Astrocyte (in vitro differentiated cells and primary cell): ENCODE data around the gene OXSM. TPM values are rescaled to one million over a fixed set of nuclear protein-coding genes. Genes with fewer than 3 reads are reported as not detected.
A peak's percentile ranks its signal among the peaks of the same experiment; 100 is the strongest.

ENCODE experiments used
- DNase-seq: peaks from one replicate; pipeline ENCODE4 v3.0.0-alpha.2; 2010; ENCODE audit warnings: low read depth
- FAIRE-seq: peaks from 2 replicates; lab custom pipeline; 2011; peaks lifted over from hg19 to GRCh38; lab: Jason Lieb, UNC
- H2AFZ ChIP-seq: 2 replicates; pipeline ENCODE4 v1.6.0; 2012; ENCODE audit warnings: low read depth, low read length, inconsistent platforms
- H3K27ac ChIP-seq: 2 replicates; pipeline ENCODE4 v1.5.1; 2011; ENCODE audit warnings: low read depth, low read length, inconsistent platforms
- H3K27me3 ChIP-seq: 2 replicates; pipeline ENCODE4 v1.6.0; 2011; ENCODE audit warnings: low read length, inconsistent platforms; ENCODE audit not compliant: insufficient read depth
- H3K36me3 ChIP-seq: 2 replicates; pipeline ENCODE4 v1.5.1; 2011; ENCODE audit warnings: low read length, inconsistent platforms; ENCODE audit not compliant: insufficient read depth
- H3K4me1 ChIP-seq: 2 replicates; pipeline ENCODE4 v1.5.1; 2011; ENCODE audit warnings: low read length, inconsistent platforms; ENCODE audit not compliant: insufficient read depth
- H3K4me2 ChIP-seq: 2 replicates; pipeline ENCODE4 v1.6.0; 2012; ENCODE audit warnings: low read length, inconsistent platforms
- H3K4me3 ChIP-seq: 2 replicates; pipeline ENCODE4 v1.5.1; 2011; ENCODE audit warnings: low read depth, mild to moderate bottlenecking, low read length, inconsistent platforms; ENCODE audit not compliant: insufficient read depth
- H3K79me2 ChIP-seq: 2 replicates; pipeline ENCODE4 v1.6.0; 2012; ENCODE audit warnings: mild to moderate bottlenecking, low read length, inconsistent platforms; ENCODE audit not compliant: insufficient read depth
- H3K9ac ChIP-seq: 2 replicates; pipeline ENCODE4 v1.6.0; 2012; ENCODE audit warnings: mild to moderate bottlenecking, low read length, inconsistent platforms
- H3K9me3 ChIP-seq: 2 replicates; pipeline ENCODE4 v1.5.1; 2012; ENCODE audit warnings: low read depth, mild to moderate bottlenecking, low read length, inconsistent platforms; ENCODE audit not compliant: insufficient read depth
- H4K20me1 ChIP-seq: 2 replicates; pipeline ENCODE4 v1.6.0; 2012; ENCODE audit warnings: low read length, inconsistent platforms; ENCODE audit not compliant: insufficient read depth
- H3K27ac Mint-ChIP-seq: one replicate; pipeline ENCODE4 v1.8.0; 2021; ENCODE audit warnings: mild to moderate bottlenecking, mixed read lengths; ENCODE audit not compliant: unreplicated experiment
- H3K27me3 Mint-ChIP-seq: one replicate; pipeline ENCODE4 v1.8.0; 2021; ENCODE audit warnings: low read depth, mixed read lengths; ENCODE audit not compliant: unreplicated experiment
- H3K36me3 Mint-ChIP-seq: one replicate; pipeline ENCODE4 v1.8.0; 2021; ENCODE audit warnings: low read depth, mixed read lengths; ENCODE audit not compliant: unreplicated experiment
- H3K4me1 Mint-ChIP-seq: one replicate; pipeline ENCODE4 v1.8.0; 2021; ENCODE audit warnings: low read depth, mixed read lengths; ENCODE audit not compliant: unreplicated experiment
- H3K4me3 Mint-ChIP-seq: one replicate; pipeline ENCODE4 v1.8.0; 2021; ENCODE audit warnings: mild to moderate bottlenecking, moderate library complexity, mixed read lengths; ENCODE audit not compliant: unreplicated experiment
- H3K9me3 Mint-ChIP-seq: one replicate; pipeline ENCODE4 v1.8.0; 2021; ENCODE audit warnings: mild to moderate bottlenecking, mixed read lengths; ENCODE audit not compliant: unreplicated experiment
- EZH2 ChIP-seq: IDR thresholded peaks from 2 replicates; pipeline ENCODE4 v1.6.1; 2012; ENCODE audit warnings: mild to moderate bottlenecking, low read length, inconsistent platforms; ENCODE audit not compliant: insufficient read depth
- total RNA-seq: library from RNA; stranded (reverse); gene quantifications from 2 replicates; pipeline ENCODE4 v1.2.1, GENCODE V29; 2021
- TF ChIP-seq, protein P1 (sequence below): IDR thresholded peaks from 2 replicates; pipeline ENCODE4 v1.5.1; 2011; ENCODE audit warnings: low read depth, mild to moderate bottlenecking, inconsistent platforms, low read length, moderate library complexity; ENCODE audit not compliant: insufficient read depth

Gene OXSM
- total RNA-seq, 1 donor from 2014 or later, result 6.1 TPM

DNA sequence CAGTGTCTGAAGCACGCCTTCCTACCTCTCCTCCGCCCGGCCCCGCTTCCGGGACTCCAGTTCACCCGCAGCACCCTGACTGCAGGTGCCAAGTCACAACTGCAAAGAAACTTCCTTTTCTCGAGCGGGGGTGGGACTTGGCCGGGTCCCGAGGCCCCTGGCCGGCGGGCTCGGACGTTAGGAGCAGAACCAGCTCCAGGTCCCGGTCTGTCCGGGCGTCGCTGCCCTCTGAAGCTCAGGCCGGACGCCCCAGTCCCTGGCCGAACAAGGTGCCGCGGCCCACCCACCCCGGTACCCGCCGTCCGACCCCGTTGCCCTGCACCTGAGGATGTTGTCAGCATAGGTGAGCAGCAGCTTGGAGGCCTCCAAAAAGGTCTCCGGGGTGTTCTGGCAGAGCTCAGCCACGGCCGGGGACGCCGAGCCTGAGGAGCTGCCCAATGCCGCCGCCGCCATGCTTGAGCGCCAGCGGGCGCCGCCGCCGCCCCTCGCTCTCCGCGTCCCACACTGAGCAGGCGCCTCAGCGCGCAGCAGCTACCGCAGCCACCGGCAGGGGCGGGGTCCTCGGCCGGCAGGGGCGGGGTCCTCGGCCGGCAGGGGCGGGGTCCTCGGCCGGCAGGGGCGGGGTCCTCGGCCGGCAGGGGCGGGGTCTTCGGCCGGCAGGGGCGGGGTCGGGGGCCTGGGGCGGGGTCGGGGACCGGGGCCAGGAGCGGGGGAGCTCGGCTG is 6.8 kb upstream of the OXSM start, which contains the start of gene NGLY1:
TSS of gene NGLY1 (minus strand) at position 506 of the 723 bp plus-strand sequence. CDS start at position 453, 53 bp downstream.
- DNase-seq (peak; percentile 59), FAIRE-seq (no peak)
- Mint-ChIP-seq H3K27me3 (no peaks in the 10 kb centered on the region), H3K4me3 (peak within 1 kb of the TSS; percentile 97), H3K36me3 (peaks cover 2% of the 10 kb centered on the region), H3K4me1 (peaks cover 9% of the 10 kb centered on the region), H3K27ac (peak within 1 kb of the TSS; percentile 77), H3K9me3 (no peaks in the 10 kb centered on the region)
- Histone ChIP-seq H3K4me2 (peak within 1 kb of the TSS; percentile 95), H3K27ac (peak within 1 kb of the TSS; percentile 70), H3K9me3 (no peaks in the 10 kb centered on the region), H3K9ac (peak within 1 kb of the TSS; percentile 88), H3K36me3 (no peaks in the 10 kb centered on the region), H3K4me3 (peak within 1 kb of the TSS; percentile 83), H3K4me1 (peaks cover 17% of the 10 kb centered on the region), H4K20me1 (peaks cover 13% of the 10 kb centered on the region), H2AFZ (peak within 1 kb of the TSS; percentile 93), H3K79me2 (peaks cover 39% of the 10 kb centered on the region), H3K27me3 (no peaks in the 10 kb centered on the region)
- TF ChIP-seq, protein P1, sequence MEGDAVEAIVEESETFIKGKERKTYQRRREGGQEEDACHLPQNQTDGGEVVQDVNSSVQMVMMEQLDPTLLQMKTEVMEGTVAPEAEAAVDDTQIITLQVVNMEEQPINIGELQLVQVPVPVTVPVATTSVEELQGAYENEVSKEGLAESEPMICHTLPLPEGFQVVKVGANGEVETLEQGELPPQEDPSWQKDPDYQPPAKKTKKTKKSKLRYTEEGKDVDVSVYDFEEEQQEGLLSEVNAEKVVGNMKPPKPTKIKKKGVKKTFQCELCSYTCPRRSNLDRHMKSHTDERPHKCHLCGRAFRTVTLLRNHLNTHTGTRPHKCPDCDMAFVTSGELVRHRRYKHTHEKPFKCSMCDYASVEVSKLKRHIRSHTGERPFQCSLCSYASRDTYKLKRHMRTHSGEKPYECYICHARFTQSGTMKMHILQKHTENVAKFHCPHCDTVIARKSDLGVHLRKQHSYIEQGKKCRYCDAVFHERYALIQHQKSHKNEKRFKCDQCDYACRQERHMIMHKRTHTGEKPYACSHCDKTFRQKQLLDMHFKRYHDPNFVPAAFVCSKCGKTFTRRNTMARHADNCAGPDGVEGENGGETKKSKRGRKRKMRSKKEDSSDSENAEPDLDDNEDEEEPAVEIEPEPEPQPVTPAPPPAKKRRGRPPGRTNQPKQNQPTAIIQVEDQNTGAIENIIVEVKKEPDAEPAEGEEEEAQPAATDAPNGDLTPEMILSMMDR, result no peak
- no peak for TF ChIP-seq EZH2

DNA sequence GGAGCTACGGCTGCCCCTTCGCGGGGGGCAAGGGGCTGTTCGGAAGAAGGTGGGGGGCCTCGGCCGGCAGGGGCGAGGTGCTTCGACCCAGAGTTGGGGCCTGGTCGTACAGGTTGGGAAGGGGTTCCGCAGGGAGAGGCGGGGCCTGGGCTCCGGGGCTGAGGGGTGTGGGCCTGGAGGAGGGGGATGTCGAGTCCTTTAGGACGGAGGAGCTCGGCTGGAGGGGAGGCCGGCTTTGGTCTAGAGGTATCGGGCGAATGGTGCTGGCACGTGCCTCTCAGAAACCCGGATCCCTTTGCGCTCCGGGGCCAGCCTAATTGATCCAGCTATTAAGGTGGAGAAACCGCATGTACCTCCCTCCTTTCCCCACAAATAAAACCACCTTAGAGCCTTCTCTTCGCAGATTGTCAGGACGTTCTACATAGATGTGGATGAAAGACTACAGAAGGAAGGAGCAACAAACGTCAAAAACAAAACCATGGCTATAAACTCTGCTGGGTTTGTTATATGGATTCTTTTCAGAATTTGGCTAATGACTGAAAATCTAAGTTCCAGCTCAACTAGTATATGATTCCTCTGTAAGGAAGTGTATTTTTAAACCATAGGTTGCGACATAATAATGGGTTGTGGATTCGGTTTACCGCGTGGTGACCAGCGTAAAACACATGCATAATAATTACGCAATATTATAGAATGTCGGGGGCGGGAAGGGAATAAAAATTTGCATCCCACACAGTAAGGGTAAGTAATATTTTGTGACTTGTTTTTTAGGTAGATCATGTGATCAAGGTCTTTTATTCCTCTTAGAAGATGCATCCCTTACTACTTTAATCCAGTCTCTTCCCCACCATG is 6.0 kb upstream of the OXSM start:
- FAIRE-seq, result no peak
- peaks cover 9% of the 10 kb centered on the region for H3K4me1 Mint-ChIP-seq
- no peaks in the 10 kb centered on the region for H3K36me3 Mint-ChIP-seq
- H3K4me1 ChIP-seq, result peaks cover 17% of the 10 kb centered on the region
- no peaks in the 10 kb centered on the region for H3K36me3 ChIP-seq
- H3K27me3 Mint-ChIP-seq, result no peaks in the 10 kb centered on the region
- peaks cover 39% of the 10 kb centered on the region for H3K79me2 ChIP-seq
- peak overlapping the region; percentile 70 for H3K27ac ChIP-seq
- H3K4me2 ChIP-seq, result peak overlapping the region; percentile 95
- H3K27me3 ChIP-seq, result no peaks in the 10 kb centered on the region
- no peaks in the 10 kb centered on the region for H3K9me3 Mint-ChIP-seq
- H4K20me1 ChIP-seq, result peaks cover 13% of the 10 kb centered on the region
- TF ChIP-seq, protein P1, result no peak
- DNase-seq, result peak; percentile 25
- H3K4me3 ChIP-seq, result peak overlapping the region; percentile 73
- H3K4me3 Mint-ChIP-seq, result peak overlapping the region; percentile 87
- no peaks in the 10 kb centered on the region for H3K9me3 ChIP-seq
- H3K27ac Mint-ChIP-seq, result peak overlapping the region; percentile 44
- H2AFZ ChIP-seq, result peak overlapping the region; percentile 93
- peak overlapping the region; percentile 84 for H3K9ac ChIP-seq
